ENCODE measurements around the gene CCDC81.

CCDC81 gene

DNA sequence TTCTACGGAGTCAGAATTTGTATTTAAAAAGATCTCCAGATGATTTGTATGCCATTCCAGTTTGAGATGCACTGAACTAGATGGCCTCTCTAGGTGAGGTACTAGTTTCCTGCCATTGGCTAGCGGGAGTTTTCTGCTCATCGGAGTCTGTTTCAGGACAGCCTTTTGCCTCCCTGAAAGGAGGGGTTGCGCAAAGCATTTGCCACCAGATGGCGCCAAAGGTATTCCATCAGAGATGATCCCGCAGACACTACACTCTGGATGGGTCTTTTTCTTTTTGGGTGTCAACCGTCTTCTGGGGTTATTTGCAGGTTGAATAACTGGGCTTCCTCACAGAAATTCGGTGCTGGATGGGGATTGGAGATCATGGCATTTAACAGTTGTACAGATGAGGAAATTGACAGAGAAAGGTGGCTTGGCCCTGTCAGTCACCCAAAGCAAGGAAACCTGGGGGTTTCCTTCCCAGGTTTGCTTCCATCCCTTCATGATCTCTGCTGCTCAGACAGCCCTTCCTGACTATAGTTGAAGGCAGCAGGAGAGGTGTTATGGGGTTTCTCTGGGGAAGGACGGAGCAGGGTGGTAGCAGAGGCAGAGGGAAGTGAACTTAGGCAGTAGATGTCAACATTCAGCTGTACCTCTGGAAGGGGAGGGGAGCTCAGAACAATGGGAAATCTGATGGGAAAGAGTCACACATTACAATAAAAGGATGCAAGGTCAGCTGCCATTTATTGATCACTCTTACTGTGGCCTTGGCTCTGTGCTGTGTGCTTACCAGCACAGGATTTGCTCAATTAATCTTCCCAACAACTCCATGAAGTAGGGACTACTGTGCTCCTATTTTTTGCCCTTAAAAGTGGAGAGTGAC, 81.6 kb downstream of the CCDC81 start:
- Histone ChIP-seq H2BK120ac (ENCODE audit: low read depth, low read length) (no peak overlapping the region), H2AK5ac (ENCODE audit: low read depth, low read length) (peak overlapping the region; percentile 23), H3K9me3 (replicated peaks in 1 of 2; ENCODE audit: control insufficient read depth in 2 of 2, insufficient read depth in 1 of 2, low read depth in 1 of 2, low read length in 2 of 2) (no peaks in the 10 kb centered on the region), H3K79me1 (ENCODE audit: low read depth, low read length) (no peaks in the 10 kb centered on the region), H3K14ac (ENCODE audit: low read length) (no peak overlapping the region), H3K27ac (replicated peaks; ENCODE audit: low read length) (peak overlapping the region; percentile 8), H3K18ac (ENCODE audit: low read length) (peak overlapping the region; percentile 65), H3K4ac (ENCODE audit: low read length) (no peak overlapping the region), H3K36me3 (replicated peaks in 1 of 2; ENCODE audit: control insufficient read depth in 2 of 2, insufficient read depth in 2 of 2, low read length in 2 of 2) (peaks cover 0 to 5% of the 10 kb centered on the region in 2 donors), H3K4me1 (ENCODE audit: control insufficient read depth in 2 of 2, insufficient read depth in 1 of 2, low read depth in 1 of 2, low read length in 2 of 2) (peaks cover 13 to 24% of the 10 kb centered on the region in 2 donors), H3K4me2 (ENCODE audit: insufficient read depth, low read length, poor library complexity, severe bottlenecking) (no peak overlapping the region), H2BK15ac (ENCODE audit: low read length) (no peak overlapping the region), H4K91ac (ENCODE audit: low read depth, low read length, poor library complexity) (no peak overlapping the region), H4K8ac (ENCODE audit: low read depth, low read length) (no peak overlapping the region), H2BK12ac (ENCODE audit: low read length) (peak overlapping the region; percentile 34), H2AFZ (ENCODE audit: low read length) (peak overlapping the region; percentile 50), H2BK5ac (ENCODE audit: low read length) (no peak overlapping the region), H3K23ac (ENCODE audit: low read depth, low read length, poor library complexity) (no peak overlapping the region), H3K27me3 (ENCODE audit: control insufficient read depth in 3 of 3, insufficient read depth in 3 of 3, low read depth in 1 of 3, low read length in 3 of 3) (no peaks in the 10 kb centered on the region), H3K9ac (ENCODE audit: low read depth, low read length, poor library complexity) (no peak overlapping the region), H3K4me3 (ENCODE audit: low read length in 2 of 2) (no peak overlapping the region)
- no CpG with 5 or more reads among the region's 9 CpGs for WGBS, 2 donors (ENCODE audit: extremely low coverage in 2 of 2, insufficient read length in 2 of 2, insufficient replicate concordance in 1 of 2)
- DNase-seq (ENCODE audit: low spot score) = peak; percentile 88

DNA sequence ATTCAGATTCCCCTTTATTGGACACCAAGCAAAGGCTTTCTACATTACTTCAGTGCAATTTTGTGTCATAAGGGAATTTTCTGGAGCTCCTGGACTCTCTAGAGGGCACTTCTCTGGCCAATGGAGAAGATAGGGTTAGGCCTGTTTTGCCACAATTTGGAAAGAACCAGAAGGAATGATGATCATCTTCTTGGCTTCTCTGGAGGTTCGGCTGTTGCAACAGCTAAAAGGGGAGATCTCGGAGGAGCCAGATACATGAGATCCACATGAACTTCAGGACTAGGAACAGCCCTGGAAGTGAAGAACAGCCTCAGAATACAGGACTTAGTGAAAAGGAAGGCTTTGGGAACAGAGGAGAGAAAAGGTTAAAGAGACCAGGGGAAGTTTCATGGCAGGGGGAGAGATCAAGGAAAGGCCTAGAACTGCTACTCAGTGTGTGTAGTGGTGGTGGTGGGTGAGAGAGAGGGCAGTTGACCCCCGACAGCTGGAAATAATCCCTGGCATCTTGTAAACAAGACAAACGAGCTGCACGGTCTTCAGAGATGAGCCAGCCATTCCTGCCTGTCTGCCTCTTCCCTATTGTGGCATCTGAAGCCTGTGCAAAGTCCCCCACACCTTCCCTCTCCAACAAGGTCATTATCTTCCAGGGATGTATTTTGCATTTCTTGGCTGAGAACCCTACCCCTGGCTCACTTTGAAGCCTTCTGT, 83.8 kb downstream of the CCDC81 start:
- H3K23ac ChIP-seq (ENCODE audit: low read depth, low read length, poor library complexity) = no peak overlapping the region
- no peak overlapping the region for H2BK5ac ChIP-seq (ENCODE audit: low read length)
- no peak overlapping the region for H3K4me2 ChIP-seq (ENCODE audit: insufficient read depth, low read length, poor library complexity, severe bottlenecking)
- H2BK12ac ChIP-seq (ENCODE audit: low read length) = no peak overlapping the region
- H3K79me1 ChIP-seq (ENCODE audit: low read depth, low read length) = no peaks in the 10 kb centered on the region
- no peak overlapping the region for H2BK120ac ChIP-seq (ENCODE audit: low read depth, low read length)
- H3K14ac ChIP-seq (ENCODE audit: low read length) = no peak overlapping the region
- H2AFZ ChIP-seq (ENCODE audit: low read length) = no peak overlapping the region
- H3K9me3 ChIP-seq (replicated peaks in 1 of 2; ENCODE audit: control insufficient read depth in 2 of 2, insufficient read depth in 1 of 2, low read depth in 1 of 2, low read length in 2 of 2) = no peaks in the 10 kb centered on the region
- no peak overlapping the region for H2BK15ac ChIP-seq (ENCODE audit: low read length)
- no peak overlapping the region for H3K18ac ChIP-seq (ENCODE audit: low read length)
- H3K36me3 ChIP-seq (replicated peaks in 1 of 2; ENCODE audit: control insufficient read depth in 2 of 2, insufficient read depth in 2 of 2, low read length in 2 of 2) = peaks cover 0 to 9% of the 10 kb centered on the region in 2 donors
- H3K27me3 ChIP-seq (ENCODE audit: control insufficient read depth in 3 of 3, insufficient read depth in 3 of 3, low read depth in 1 of 3, low read length in 3 of 3) = no peaks in the 10 kb centered on the region
- no CpG with 5 or more reads among the region's 5 CpGs for WGBS, 2 donors (ENCODE audit: extremely low coverage in 2 of 2, insufficient read length in 2 of 2, insufficient replicate concordance in 1 of 2)
- H4K8ac ChIP-seq (ENCODE audit: low read depth, low read length) = no peak overlapping the region
- H4K91ac ChIP-seq (ENCODE audit: low read depth, low read length, poor library complexity) = no peak overlapping the region
- H3K4ac ChIP-seq (ENCODE audit: low read length) = no peak overlapping the region
- DNase-seq (ENCODE audit: low spot score) = no peak
- no peak overlapping the region for H2AK5ac ChIP-seq (ENCODE audit: low read depth, low read length)
- H3K27ac ChIP-seq (replicated peaks; ENCODE audit: low read length) = no peak overlapping the region
- no peak overlapping the region for H3K9ac ChIP-seq (ENCODE audit: low read depth, low read length, poor library complexity)
- H3K4me1 ChIP-seq (ENCODE audit: control insufficient read depth in 2 of 2, insufficient read depth in 1 of 2, low read depth in 1 of 2, low read length in 2 of 2) = peaks cover 15 to 26% of the 10 kb centered on the region in 2 donors
- no peak overlapping the region for H3K4me3 ChIP-seq (ENCODE audit: low read length in 2 of 2)

DNA sequence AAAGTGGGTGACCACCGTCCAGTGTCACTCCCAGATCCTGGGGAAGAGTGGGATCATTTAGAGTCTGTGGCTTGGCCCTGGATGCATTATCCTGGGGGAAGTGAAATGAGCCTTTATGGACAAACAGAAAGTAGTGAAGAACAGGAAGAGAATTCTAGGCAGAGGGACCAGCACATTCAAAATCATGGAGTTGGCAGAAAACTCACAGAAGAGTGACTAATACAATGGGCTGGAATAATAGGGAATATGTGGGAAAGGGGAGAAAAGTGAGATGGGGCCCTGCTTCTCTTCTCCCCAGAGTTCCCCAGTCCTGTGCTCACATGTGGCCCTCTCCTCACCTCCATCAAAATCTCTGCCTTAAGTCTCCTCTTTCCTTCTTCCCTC, 84.3 kb downstream of the CCDC81 start:
- H2AK5ac ChIP-seq (ENCODE audit: low read depth, low read length) = no peak overlapping the region
- peaks cover 15 to 24% of the 10 kb centered on the region in 2 donors for H3K4me1 ChIP-seq (ENCODE audit: control insufficient read depth in 2 of 2, insufficient read depth in 1 of 2, low read depth in 1 of 2, low read length in 2 of 2)
- no peak overlapping the region for H2BK120ac ChIP-seq (ENCODE audit: low read depth, low read length)
- no peaks in the 10 kb centered on the region for H3K27me3 ChIP-seq (ENCODE audit: control insufficient read depth in 3 of 3, insufficient read depth in 3 of 3, low read depth in 1 of 3, low read length in 3 of 3)
- peaks cover 0 to 9% of the 10 kb centered on the region in 2 donors for H3K36me3 ChIP-seq (replicated peaks in 1 of 2; ENCODE audit: control insufficient read depth in 2 of 2, insufficient read depth in 2 of 2, low read length in 2 of 2)
- H3K14ac ChIP-seq (ENCODE audit: low read length) = no peak overlapping the region
- H3K79me1 ChIP-seq (ENCODE audit: low read depth, low read length) = no peaks in the 10 kb centered on the region
- no peak overlapping the region for H3K9ac ChIP-seq (ENCODE audit: low read depth, low read length, poor library complexity)
- DNase-seq (ENCODE audit: low spot score) = no peak
- no peak overlapping the region for H2BK5ac ChIP-seq (ENCODE audit: low read length)
- no peak overlapping the region for H4K8ac ChIP-seq (ENCODE audit: low read depth, low read length)
- no peak overlapping the region for H3K18ac ChIP-seq (ENCODE audit: low read length)
- H3K4me2 ChIP-seq (ENCODE audit: insufficient read depth, low read length, poor library complexity, severe bottlenecking) = no peak overlapping the region
- WGBS, 2 donors (ENCODE audit: extremely low coverage in 2 of 2, insufficient read length in 2 of 2, insufficient replicate concordance in 1 of 2) = no CpG with 5 or more reads among the region's 1 CpG
- H3K27ac ChIP-seq (replicated peaks; ENCODE audit: low read length) = no peak overlapping the region
- no peaks in the 10 kb centered on the region for H3K9me3 ChIP-seq (replicated peaks in 1 of 2; ENCODE audit: control insufficient read depth in 2 of 2, insufficient read depth in 1 of 2, low read depth in 1 of 2, low read length in 2 of 2)
- no peak overlapping the region for H3K4me3 ChIP-seq (ENCODE audit: low read length in 2 of 2)
- H2BK12ac ChIP-seq (ENCODE audit: low read length) = no peak overlapping the region
- H2BK15ac ChIP-seq (ENCODE audit: low read length) = no peak overlapping the region
- H3K23ac ChIP-seq (ENCODE audit: low read depth, low read length, poor library complexity) = no peak overlapping the region
- no peak overlapping the region for H4K91ac ChIP-seq (ENCODE audit: low read depth, low read length, poor library complexity)
- H3K4ac ChIP-seq (ENCODE audit: low read length) = no peak overlapping the region
- H2AFZ ChIP-seq (ENCODE audit: low read length) = no peak overlapping the region
